Osteocyte (in vitro differentiated cells): Measurements from ENCODE around the gene KRTAP5-7. TPM values are rescaled to one million over a fixed set of nuclear protein-coding genes. Genes with fewer than 3 reads are reported as not detected.
"Not testable (repeated sequence)": the region's sequence is repeated elsewhere in the genome, so short reads cannot be mapped to it uniquely, and the experiment has no call there.

Experiments
- DNase-seq: peaks from one replicate; pipeline ENCODE4 v3.0.0; 2021; ENCODE audit warnings: mixed read lengths; ENCODE audit not compliant: unreplicated experiment; ENCODE audit errors: extremely low spot score
- H3K27ac Mint-ChIP-seq: one replicate; pipeline ENCODE4 v1.8.0; 2021; ENCODE audit warnings: mild to moderate bottlenecking, mixed read lengths; ENCODE audit not compliant: unreplicated experiment
- H3K27me3 Mint-ChIP-seq: one replicate; pipeline ENCODE4 v1.8.0; 2021; ENCODE audit warnings: mixed read lengths; ENCODE audit not compliant: unreplicated experiment
- H3K36me3 Mint-ChIP-seq: one replicate; pipeline ENCODE4 v1.8.0; 2021; ENCODE audit warnings: mixed read lengths; ENCODE audit not compliant: unreplicated experiment
- H3K4me1 Mint-ChIP-seq: one replicate; pipeline ENCODE4 v1.8.0; 2021; ENCODE audit warnings: mixed read lengths; ENCODE audit not compliant: unreplicated experiment
- H3K4me3 Mint-ChIP-seq: one replicate; pipeline ENCODE4 v1.8.0; 2021; ENCODE audit warnings: mild to moderate bottlenecking, moderate library complexity, mixed read lengths; ENCODE audit not compliant: unreplicated experiment
- H3K9me3 Mint-ChIP-seq: one replicate; pipeline ENCODE4 v1.8.0; 2021; ENCODE audit warnings: mixed read lengths; ENCODE audit not compliant: unreplicated experiment
- total RNA-seq: library from RNA; stranded (reverse); gene quantifications from 2 replicates; pipeline ENCODE4 v1.2.1, GENCODE V29; 2021
- TF ChIP-seq, protein P1 (sequence below): fragments of 200-600 bp; sonication (generic); IDR thresholded peaks from 2 replicates; pipeline ENCODE4 v1.5.0; 2021; ENCODE audit warnings: antibody characterized with exemption, mild to moderate bottlenecking, moderate library complexity

KRTAP5-7 gene
- total RNA-seq, 1 donor from 2014 or later: not detected

DNA sequence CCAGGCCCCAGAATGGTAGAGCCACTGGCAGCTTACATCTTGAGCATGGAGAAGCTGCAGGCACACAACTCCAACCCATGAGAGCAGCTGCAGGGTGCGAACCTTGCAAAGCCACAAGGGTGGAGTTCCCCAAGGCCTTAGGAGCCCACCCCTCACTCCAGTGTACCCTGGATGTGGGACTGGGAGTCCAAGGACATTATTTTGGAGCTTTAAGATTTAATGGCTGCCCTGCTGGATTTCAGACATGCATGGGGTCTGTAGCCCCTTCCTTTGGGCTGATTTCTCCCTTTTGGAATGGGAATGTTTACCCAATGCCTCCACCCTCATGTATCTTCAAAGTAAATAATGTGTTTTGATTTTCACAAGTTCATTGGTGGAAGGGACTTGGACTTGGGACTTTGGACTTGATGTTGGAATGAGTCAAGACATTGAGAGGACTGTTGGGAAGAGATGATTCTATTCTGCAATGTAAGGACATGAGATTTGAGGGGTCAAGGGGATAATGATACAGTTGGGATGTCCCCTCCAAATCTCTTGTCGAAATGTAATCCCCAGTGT, 1.1 kb upstream of the KRTAP5-7 start:
- H3K27me3 Mint-ChIP-seq: peaks cover 3% of the 10 kb centered on the region
- DNase-seq: peak; percentile 57
- H3K9me3 Mint-ChIP-seq: no peaks in the 10 kb centered on the region
- no peak overlapping the region for H3K4me3 Mint-ChIP-seq
- TF ChIP-seq, protein P1, sequence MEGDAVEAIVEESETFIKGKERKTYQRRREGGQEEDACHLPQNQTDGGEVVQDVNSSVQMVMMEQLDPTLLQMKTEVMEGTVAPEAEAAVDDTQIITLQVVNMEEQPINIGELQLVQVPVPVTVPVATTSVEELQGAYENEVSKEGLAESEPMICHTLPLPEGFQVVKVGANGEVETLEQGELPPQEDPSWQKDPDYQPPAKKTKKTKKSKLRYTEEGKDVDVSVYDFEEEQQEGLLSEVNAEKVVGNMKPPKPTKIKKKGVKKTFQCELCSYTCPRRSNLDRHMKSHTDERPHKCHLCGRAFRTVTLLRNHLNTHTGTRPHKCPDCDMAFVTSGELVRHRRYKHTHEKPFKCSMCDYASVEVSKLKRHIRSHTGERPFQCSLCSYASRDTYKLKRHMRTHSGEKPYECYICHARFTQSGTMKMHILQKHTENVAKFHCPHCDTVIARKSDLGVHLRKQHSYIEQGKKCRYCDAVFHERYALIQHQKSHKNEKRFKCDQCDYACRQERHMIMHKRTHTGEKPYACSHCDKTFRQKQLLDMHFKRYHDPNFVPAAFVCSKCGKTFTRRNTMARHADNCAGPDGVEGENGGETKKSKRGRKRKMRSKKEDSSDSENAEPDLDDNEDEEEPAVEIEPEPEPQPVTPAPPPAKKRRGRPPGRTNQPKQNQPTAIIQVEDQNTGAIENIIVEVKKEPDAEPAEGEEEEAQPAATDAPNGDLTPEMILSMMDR: no peak
- H3K4me1 Mint-ChIP-seq: no peaks in the 10 kb centered on the region
- H3K27ac Mint-ChIP-seq: no peak overlapping the region
- no peaks in the 10 kb centered on the region for H3K36me3 Mint-ChIP-seq

GRCh38 chr11:71527576-71528210, 626 bp downstream of the KRTAP5-7 start:
- Mint-ChIP-seq H3K4me3 (no peak overlapping the region), H3K27me3 (peaks cover 3% of the 10 kb centered on the region), H3K4me1 (no peaks in the 10 kb centered on the region), H3K36me3 (no peaks in the 10 kb centered on the region), H3K27ac (no peak overlapping the region), H3K9me3 (no peaks in the 10 kb centered on the region)
- TF ChIP-seq, protein P1: no peak
- peak; percentile 70 for DNase-seq

DNA sequence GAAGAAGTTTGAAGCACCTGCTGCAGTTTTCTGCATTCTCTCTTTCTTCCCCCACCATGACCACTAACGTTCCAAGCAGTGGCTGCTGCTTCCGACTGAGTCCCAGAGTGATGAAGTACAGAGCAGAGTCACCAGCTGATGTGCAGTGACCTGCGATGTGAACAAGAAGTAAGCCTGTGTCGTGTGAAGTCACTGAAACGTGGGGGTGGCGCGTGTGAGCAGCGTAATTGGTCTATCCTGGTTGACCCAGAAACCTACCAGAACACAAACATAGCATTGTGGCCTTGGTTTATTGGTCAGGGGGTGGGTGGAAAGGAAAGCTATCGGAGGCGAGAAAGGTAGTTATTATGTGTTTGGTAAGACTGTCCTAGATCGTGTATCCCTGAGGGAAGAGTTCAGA, 3.5 kb downstream of the KRTAP5-7 start:
- peak; percentile 53 for DNase-seq
- peaks cover 3% of the 10 kb centered on the region for H3K27me3 Mint-ChIP-seq
- no peak overlapping the region for H3K4me3 Mint-ChIP-seq
- no peaks in the 10 kb centered on the region for H3K4me1 Mint-ChIP-seq
- H3K27ac Mint-ChIP-seq: no peak overlapping the region
- H3K36me3 Mint-ChIP-seq: no peaks in the 10 kb centered on the region
- no peaks in the 10 kb centered on the region for H3K9me3 Mint-ChIP-seq
- TF ChIP-seq, protein P1: no peak

GRCh38 chr11:71532036-71532610, 5.1 kb downstream of the KRTAP5-7 start:
- Mint-ChIP-seq H3K36me3 (no peaks in the 10 kb centered on the region), H3K4me1 (no peaks in the 10 kb centered on the region), H3K27ac (no peak overlapping the region), H3K27me3 (no peaks in the 10 kb centered on the region), H3K4me3 (no peak overlapping the region), H3K9me3 (no peaks in the 10 kb centered on the region)
- TF ChIP-seq, protein P1: no peak
- DNase-seq: peak; percentile 34

GRCh38 chr11:71534711-71535608, 7.9 kb downstream of the KRTAP5-7 start:
- H3K27me3 Mint-ChIP-seq, H3K27ac Mint-ChIP-seq, H3K9me3 Mint-ChIP-seq, H3K4me1 Mint-ChIP-seq, H3K4me3 Mint-ChIP-seq, H3K36me3 Mint-ChIP-seq: not testable (repeated sequence)
- DNase-seq: peak; percentile 66
